NCI-H510A treated with DMSO at 0.1 percent for 48 hours (cell line): ENCODE measurements around the gene PLXNB1.
"Not testable (repeated sequence)": the region's sequence is repeated elsewhere in the genome, so short reads cannot be mapped to it uniquely, and the experiment has no call there.

Experiments used
- DNase-seq: peaks from one replicate; lab custom pipeline; 2025; lab: John Stamatoyannopoulos, UW

The PLXNB1 gene

DNA sequence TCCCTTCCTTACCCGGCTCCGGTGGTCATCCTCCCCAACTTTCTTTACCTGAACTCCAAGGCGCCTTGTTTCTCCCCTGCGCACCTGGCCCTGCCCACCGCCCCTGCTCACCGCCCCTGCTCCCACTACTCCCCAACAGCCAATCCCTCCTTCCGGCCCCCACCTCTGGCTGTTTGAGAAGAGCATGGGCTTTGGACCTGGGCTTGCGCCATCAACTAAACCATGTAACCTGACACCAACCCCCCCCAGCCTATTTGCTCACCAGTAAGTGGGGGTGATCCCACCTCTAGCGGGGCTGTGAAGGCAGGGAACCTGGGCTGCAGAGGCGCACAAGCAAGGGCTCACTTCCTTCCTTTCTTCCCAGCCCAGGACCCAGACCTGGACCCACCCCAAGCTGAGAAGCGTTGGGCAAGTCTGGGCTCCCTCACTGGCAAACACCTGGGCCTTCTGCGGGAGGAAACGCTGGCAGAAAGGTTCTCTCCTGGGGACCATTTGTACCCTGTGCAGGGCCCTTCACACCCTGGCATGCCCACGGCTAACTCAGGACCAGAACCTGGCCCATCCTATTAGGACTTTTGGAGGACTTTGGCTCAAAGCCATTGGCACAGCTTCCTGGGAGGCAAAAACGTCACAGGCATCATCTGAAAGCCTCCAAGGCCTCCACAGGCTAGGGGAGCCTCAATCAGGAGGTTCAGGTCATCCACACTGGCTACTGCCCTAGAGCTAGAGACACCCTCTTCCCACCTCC is at the start of gene PLXNB1:
Gene PLXNB1, minus strand, starts transcription at position 127 of the 748 bp plus-strand sequence. CDS start 5,475 bp downstream, outside the sequence.
- DNase-seq, result peak; percentile 59

GRCh38 chr3:48478626-48479555 is 49.0 kb upstream of the PLXNB1 start:
- no peak for DNase-seq

DNA sequence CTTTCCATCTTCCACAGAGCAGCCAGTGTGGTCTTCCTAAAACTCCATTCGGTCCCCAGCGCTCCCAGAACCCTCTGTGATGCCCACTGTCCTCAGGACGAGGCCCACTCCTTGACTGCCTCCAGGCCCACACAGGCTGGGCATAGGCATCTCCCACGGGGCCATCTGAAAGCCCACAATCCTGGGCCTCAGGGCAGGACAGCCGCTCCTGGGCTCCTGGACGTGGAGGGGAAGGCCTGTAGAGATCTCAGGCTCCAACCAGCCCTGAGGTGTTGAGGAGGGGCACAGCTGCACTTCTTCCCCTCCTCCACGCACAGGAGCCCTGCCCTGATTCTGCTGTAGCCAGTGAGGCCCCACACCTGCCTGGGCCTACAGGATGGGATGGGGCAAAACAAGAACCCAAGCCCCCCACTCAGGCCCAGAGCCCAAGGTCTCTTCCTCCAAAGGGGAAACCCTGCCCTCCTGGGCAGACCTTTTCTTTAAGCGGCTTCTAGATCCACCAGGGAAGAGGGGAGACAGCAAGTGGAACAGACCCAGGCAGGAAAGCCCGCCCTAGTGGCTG is 48.2 kb upstream of the PLXNB1 start:
- no peak for DNase-seq

DNA sequence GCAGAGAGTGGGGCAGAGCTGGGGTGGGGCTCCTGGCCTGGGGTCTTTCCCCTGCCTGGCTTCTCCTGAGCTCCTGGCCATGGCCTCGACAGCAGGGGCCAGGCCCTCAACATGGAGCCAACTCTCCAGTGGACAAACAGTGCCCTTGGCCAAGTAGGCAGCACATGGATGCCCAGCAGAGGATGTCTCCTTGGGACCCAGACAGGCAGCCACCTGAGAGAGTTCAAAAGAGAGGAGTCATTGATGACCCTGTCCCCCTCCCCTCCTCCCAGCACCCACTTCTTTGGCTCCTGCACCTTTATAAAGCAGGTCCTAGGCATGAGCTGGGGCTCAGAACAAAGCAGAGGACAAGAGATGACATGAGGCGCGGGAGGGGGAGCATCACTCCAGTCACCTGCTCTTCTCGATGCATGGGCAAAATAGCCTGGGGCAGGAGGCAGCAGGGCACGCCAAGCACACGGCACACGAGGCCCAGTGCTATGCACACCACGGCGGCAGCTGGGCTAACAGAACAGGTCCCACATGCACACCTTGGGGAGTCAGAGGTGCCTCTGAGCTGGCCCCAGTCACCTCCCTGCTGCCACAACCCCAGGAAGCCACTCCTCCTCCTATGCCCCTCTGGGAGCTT is 46.7 kb upstream of the PLXNB1 start:
- no peak for DNase-seq

DNA sequence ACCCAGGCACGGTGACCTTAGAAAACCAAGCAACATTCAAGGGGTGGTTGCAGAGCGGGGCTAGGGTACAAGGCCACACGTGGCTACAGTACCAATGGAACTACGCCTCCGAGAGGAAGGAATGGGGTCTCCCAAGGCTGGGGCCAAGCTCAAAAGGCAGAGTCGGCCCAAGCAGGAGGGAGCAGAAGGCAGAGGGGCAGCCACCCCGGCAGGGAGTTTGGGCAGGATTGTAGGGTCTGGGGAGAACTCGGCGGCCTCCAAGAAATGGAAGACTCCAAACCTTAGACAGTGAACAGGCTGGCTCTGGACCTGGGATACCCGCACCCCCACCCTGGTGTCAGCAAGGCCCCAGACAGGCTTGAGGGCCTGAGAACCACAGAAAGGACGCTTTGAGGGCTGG is 45.3 kb upstream of the PLXNB1 start:
- DNase-seq, result no peak

GRCh38 chr3:48474619-48475018 is 44.7 kb upstream of the PLXNB1 start:
- no peak for DNase-seq

- not testable (repeated sequence) for DNase-seq
Measured at GRCh38 chr3:48474031-48474430, 44.1 kb upstream of the PLXNB1 start.

- DNase-seq, result no peak
Measured at GRCh38 chr3:48473617-48473952, 43.7 kb upstream of the PLXNB1 start.

- peak; percentile 59 for DNase-seq
Measured at GRCh38 chr3:48472923-48473616, 43.2 kb upstream of the PLXNB1 start.

- DNase-seq, result no peak
Measured at GRCh38 chr3:48472673-48472922, 42.7 kb upstream of the PLXNB1 start.

DNA sequence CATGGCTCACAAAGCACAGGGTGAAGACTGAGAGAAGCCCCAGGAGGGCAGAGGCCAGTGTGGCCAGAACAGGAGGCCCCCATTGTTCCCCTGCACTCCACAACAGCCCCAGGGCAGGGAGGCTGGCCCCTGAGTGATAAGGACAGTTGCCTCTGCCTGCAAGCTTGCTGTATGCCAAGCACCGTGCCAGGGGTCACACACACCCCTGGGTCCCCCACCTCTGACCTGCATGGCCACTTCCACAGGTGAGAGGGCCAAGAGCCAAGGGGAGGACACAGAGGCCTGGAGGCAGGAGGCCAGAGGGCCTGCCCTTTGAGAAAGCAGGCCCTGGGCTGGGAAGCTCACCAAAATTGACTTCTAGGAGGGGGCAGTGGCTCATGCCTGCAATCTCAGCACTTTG is 40.4 kb upstream of the PLXNB1 start:
- no peak for DNase-seq

DNA sequence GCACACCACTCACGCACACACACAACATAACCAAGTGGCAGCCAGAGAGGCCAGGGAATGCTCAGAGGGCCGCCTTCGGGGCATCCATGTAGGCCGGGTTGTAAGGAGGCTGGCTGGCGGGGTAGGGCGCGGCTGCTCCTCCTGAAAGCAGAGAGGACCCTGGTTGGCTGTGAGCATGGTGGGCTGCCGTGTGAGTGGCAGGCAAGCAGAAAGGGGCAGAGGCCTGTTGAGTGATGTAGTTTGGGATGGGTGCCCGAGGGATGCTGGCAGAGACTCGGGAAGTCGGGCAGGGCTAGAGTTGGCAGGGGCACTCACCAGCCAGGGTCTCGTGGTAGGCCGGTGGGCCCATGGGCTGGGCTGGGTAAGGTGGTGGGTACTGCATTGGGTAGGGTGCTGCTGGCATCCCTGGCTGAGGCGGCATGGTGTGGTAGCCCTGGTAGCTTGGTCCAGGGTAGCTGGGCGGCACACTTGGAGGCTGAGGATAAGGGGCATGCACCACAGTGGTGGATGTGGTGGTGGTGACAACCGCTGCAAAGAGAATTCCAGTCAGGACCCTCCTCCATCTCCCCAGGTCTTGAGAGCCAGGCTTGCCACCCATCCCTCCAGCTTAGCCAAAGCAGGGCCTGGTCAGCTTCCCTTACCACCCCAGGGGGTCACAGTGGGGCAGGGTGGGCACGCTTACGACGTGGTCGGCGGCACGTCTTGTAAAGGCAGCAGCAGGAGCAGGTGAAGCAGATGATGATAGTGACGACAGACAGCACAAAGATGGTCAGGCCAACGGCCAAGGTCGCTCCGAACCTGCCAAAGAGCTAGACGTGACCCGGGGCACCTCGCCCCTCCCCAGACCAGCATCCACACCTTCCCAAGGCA is 39.4 kb upstream of the PLXNB1 start:
- no peak for DNase-seq

DNA sequence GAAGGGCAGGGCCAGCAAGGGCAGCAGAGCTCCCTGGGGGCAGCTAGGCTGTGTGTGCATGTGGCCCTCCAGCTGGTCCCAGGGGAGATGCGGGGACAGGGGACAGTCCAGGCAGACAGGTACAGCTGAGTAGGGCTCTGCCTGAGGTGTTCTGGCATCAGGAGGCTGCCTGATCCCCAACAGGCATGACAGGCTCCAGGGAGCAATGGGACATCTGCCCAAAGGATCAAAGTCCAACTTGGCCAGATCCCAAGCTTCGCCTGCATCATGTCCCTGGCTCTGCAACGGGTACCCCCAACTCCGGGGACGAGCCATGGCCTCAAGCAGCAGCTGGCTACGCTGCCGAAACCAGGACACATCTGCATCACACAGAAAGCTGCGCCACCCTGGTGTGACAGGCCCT is 38.4 kb upstream of the PLXNB1 start:
- DNase-seq, result no peak

- no peak for DNase-seq
Measured at GRCh38 chr3:48467473-48468267, 37.8 kb upstream of the PLXNB1 start.

DNA sequence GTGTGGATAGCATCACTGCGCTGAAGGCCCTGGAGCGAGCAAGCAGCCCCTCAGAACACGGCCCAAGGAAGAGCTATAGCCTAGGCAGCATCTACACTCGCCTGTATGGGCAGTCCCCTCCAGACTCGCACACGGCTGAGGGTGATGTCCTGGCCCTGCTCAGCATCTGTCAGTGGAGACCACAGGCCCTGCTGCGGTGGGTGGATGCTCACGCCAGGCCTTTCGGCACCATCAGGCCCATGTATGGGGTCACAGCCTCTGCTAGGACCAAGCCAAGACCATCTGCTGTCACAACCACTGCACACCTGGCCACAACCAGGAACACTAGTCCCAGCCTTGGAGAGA is 37.2 kb upstream of the PLXNB1 start:
- no peak for DNase-seq

DNA sequence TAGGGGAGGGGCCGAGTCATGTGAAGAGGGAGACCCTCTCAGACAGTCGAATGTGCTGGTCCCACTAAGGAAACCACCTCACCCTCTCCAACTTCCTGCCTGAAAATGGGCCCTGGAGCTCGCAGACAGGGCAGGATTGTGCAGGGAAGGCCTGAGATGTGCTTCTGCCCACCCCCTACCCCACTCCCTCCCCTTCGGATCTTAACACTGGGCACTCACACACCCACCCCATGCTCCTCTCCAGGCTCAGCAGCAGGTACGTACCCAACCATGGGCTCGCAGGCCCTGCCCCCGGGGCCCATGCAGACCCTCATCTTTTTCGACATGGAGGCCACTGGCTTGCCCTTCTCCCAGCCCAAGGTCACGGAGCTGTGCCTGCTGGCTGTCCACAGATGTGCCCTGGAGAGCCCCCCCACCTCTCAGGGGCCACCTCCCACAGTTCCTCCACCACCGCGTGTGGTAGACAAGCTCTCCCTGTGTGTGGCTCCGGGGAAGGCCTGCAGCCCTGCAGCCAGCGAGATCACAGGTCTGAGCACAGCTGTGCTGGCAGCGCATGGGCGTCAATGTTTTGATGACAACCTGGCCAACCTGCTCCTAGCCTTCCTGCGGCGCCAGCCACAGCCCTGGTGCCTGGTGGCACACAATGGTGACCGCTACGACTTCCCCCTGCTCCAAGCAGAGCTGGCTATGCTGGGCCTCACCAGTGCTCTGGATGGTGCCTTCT is 36.7 kb upstream of the PLXNB1 start:
- no peak for DNase-seq

DNA sequence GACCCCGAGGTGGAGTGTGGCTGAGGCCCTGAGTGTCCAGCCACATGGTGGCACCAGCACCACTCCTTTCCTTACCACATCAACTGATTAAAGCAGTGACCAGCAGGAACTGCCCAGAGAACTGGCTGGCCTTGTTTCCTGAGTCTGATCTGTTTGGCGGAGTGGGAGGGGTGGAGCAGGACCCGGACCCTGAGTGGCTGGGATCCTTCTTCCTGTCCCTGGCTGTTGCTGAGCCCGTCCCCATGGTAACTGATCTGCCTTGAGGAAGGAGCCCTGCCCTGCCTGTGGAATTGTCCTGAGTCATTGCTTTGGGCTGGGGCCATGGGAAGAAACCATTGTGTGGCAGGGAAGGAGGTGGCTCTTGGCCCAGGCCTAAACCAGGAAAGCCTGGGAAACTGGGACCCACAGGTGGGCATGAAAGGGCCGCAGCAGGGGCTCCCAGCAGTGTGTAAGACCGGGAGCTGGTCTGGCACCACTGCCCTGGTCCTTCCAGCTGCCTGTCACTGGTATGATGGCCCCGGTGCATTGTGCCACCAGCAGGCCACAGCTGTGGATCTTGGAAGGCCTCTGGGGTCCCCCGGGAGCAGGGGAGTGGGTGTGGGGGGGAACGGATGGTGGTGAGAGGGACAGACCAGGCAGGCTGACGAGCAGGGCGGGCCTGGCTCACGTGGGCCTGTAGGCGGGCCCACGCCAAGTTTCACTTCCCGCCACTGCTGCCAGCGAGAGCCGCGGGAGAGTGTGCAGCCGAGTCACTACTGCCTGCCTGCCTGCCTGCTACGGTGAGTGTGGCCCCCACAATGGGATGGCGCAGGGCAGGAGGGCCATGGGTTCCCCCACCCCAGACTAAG is 35.9 kb upstream of the PLXNB1 start:
- peak; percentile 60 for DNase-seq

GRCh38 chr3:48465237-48465530 is 35.3 kb upstream of the PLXNB1 start:
- no peak for DNase-seq

DNA sequence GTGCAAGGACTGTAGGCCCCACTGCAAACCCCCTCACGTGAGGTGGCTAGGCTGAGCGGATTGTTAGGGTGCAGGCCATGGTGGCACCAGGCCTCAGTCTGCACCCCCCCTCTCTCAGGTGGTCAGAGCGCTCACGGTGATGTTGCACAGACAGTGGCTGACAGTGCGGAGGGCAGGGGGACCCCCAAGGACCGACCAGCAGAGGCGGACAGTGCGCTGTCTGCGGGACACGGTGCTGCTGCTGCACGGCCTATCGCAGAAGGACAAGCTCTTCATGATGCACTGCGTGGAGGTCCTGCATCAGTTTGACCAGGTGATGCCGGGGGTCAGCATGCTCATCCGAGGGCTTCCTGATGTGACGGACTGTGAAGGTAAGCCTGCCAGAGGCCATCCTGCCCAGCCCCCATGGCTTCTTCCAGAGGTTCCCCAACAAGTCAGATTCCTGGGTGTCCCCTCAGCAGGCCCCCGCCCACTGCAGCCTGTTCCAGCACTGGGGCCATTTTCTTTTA is 34.9 kb upstream of the PLXNB1 start:
- DNase-seq, result no peak
